Measurements from ENCODE around the gene IL26.
A peak's percentile ranks its signal among the peaks of the same experiment; 100 is the strongest.
"Not testable (repeated sequence)": the region's sequence is repeated elsewhere in the genome, so short reads cannot be mapped to it uniquely, and the experiment has no call there.

IL26 gene

DNA sequence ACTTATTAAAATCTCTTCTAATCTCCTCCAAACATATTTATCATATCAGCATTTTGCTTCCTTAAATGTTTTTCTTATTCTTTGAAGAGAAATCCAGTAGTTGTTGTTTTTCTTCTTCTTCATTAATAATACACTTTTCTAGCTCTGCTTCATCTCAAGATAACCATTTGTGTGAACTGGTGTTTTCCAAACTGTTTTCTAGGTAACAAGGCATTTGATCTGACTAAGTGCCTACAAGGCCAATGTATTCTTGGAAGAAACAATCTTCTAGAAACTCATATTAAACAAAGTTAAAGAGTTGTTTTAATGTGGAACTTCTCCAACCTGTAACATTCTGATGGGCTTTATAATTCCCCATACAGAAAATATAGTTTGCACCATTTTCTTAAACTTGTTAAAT is 35.3 kb downstream of the IL26 start:
- DNase-seq = no peak

- peak; percentile 40 for DNase-seq
Measured at GRCh38 chr12:68189821-68190242, 35.8 kb downstream of the IL26 start.

- no peak for DNase-seq
Measured at GRCh38 chr12:68185598-68185997, 40.0 kb downstream of the IL26 start.

- DNase-seq = peak; percentile 40
Measured at GRCh38 chr12:68180792-68181744, 44.5 kb downstream of the IL26 start.

- DNase-seq = no peak
Measured at GRCh38 chr12:68178774-68179439, 46.7 kb downstream of the IL26 start.

GRCh38 chr12:68178184-68178583 is 47.4 kb downstream of the IL26 start:
- DNase-seq = no peak

- no peak for DNase-seq
Measured at GRCh38 chr12:68177562-68177961, 48.0 kb downstream of the IL26 start.

- no peak for DNase-seq
Measured at GRCh38 chr12:68176257-68176656, 49.4 kb downstream of the IL26 start.

DNA sequence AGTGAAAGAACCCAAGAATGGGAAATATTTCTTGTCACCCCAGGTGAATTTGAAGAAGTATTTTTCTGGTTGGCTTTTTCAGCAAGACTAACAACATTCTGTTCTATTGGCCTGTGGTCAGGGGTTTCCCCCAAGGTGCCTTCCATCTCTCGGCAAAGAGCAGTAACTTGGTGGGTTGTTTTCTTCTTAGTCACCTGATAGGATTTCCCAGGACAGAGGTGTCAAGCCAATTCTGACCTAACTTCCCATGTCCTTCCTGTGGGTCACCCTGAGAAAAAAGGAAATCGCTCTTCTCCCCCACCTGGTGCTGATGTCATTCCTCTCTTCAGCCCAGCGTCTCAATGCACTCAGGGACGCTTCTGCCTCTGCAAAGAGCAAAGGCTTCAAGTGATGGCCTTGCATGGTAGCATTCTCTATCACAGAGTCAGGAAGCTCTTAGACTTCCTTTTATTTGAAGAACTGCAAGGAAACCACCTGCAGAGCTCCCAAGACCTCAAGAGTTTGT is 50.0 kb downstream of the IL26 start:
- DNase-seq = peak; percentile 58

GRCh38 chr12:68174761-68175160 is 50.8 kb downstream of the IL26 start:
- not testable (repeated sequence) for DNase-seq

DNA sequence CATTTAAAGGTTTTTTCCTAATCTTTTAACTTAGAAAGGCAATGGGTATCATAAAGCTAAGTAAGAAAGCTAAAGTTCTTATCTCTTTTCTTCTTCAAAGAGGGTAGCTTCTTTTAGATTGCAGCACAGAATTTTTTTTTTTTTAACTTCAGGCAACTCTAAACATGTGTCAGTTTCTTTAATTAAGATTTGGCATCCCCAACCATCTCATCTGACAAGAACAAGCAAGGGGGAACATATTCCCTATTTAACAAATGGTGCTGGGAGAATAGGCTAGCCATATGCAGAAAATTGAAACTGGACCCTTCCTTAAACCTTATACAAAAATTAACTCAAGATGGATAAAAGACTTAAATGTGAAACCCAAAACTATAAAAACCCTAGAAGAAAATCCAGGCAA is 51.8 kb downstream of the IL26 start:
- no peak for DNase-seq

GRCh38 chr12:68170726-68171125 is 54.9 kb downstream of the IL26 start:
- no peak for DNase-seq

GRCh38 chr12:68169213-68169889 is 56.3 kb downstream of the IL26 start:
- DNase-seq = no peak

DNA sequence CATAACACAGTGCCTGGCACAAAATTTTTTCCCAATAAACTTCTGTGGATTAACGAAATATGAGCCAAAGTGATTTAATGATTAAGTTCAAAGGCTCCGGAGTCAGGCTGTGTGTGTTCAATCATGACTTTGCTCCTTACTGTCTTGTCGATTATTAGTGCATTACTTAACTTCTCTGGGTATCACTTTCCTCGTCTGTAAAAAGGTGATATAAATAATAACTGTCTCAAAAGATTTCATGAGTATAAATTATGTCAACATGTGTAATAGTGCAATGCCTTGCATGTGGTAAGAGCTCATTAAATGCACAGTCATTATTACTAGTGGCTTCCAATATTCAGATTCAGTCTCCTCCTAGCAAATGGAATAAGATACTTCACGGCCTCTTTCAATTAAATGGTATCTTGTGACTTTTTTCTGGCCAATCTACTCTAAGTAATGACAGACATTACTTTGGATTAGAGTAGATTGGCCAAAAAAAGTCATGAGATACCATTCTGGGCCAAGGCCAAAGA is 59.2 kb downstream of the IL26 start:
- DNase-seq = no peak

DNA sequence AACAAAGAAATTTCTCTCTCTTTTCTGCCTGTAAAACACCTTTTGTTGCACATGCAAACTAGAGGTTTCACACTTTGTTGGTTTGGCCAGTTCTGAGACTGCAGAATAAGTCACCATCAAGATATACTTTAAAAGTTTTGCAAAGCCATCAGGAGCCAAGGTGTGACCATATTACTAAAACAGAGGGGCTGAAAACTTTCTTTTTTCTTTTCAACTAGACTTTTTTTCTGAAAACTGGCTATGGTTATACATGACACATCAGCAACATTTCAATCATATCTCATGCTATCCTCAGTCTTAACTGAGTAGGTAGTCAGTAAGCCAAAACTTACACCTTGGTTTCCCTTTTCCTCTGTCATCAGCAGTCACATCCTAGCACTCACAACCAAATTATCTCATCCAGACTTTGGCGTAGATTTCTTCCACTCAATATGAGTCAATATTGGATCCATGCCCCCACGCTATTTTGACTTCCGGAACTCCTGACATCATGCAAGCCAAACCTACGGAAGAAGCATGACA is 62.0 kb downstream of the IL26 start:
- DNase-seq = no peak

- DNase-seq = no peak
Measured at GRCh38 chr12:68162374-68162773, 63.2 kb downstream of the IL26 start.

DNA sequence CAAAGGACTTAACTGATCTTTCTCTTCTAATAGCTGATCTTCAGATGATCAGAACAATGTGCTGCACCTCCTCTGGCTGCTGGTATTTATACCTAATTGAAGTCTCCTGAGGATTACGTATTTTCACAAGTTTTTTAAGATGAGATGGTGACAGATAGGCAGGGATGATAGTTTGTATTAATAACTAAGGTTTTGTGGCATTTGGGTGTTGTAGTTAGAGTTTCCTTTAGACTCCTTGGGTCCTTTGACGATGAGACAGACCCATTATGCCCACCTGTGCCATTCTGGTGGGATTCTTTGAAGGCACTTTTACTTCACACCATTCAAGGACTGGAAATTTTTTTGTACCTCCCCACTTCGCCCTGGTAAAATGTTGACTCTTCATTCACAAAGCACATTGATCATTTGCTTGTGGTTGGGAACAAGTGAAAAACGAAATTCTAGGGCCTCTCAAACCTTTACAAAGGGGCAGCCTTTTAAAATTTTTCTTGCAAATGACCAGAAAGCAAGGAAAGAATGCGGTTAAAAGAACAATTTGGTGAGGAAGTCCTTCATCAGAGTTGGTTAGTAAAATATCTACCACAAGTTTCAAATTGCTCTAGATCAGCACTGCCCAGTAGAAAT is 65.8 kb downstream of the IL26 start, which contains the start of gene IFNG:
Gene IFNG, minus strand, starts transcription at position 60 of the 624 bp plus-strand sequence. CDS start 125 bp downstream, outside the sequence.
- DNase-seq = no peak

GRCh38 chr12:68158432-68158831 is 67.2 kb downstream of the IL26 start:
- DNase-seq = no peak

DNA sequence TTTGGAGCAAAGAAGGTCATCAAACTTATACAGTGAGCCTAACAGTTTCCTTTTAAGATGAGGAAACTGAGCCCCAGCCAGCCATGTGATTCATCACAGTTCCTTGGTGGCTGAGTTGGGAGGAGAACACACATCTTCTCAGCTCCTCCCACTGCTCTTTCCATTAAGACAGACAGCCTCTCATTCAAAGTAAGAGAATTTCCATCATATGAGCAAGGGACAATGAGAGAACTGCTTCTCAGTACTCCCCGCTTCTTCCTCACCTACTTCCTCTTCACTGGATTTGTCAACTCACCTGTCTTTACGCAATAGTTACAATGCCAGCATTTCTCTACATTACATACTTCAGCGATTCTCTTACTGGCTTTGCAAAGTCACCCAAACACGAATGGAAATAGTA is 68.2 kb downstream of the IL26 start:
- no peak for DNase-seq

GRCh38 chr12:68156636-68157035 is 69.0 kb downstream of the IL26 start:
- DNase-seq = no peak

GRCh38 chr12:68154779-68155178 is 70.8 kb downstream of the IL26 start:
- no peak for DNase-seq
